SKM-1 (cell line): ENCODE measurements around the gene LDLRAD2.
"Not testable (repeated sequence)": the region's sequence is repeated elsewhere in the genome, so short reads cannot be mapped to it uniquely, and the experiment has no call there.

Source experiments
- DNase-seq: peaks from one replicate; lab custom pipeline; 2025; ENCODE audit not compliant: unreplicated experiment; lab: John Stamatoyannopoulos, UW

Gene LDLRAD2

DNA sequence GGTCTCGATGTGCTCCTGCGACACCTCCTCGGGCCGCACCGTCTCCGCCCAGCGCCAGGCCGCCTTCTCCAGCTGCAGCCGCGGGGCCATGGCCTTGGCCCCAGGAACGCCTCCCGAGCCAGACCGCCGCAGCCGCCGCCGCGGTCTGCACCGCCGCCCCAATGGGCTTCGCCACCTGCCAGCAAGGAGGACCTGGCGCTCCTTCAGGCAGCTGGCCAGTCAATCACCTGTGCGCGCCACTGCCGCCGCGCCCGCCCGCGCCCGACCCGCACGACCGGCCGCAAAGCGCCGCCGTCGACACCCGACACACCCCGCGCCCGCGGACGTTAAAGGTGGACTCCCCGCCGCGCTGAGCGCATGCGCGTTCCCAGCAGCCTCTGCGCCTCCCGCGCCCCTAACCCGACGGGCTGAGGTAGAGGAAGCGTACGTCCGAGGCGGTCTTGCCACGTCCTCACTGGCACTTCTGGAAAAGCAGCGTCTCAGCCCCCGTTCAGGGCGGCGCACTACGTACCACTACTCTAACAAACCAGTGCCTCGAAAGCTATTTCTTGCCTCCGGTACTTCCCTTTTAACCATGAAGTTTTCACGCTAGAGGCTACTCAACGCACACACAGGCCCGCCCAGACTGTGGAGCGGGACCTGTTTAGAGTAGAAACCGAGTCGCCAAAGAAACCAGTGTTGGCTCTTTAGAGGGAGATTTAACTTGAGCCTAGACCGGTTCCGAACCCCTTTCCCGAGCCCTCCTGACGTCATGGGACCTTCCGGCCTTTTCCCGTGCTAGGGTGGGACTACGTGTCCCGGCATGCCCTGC lies 29.0 kb upstream of the LDLRAD2 start, which contains the start of gene USP48:
USP48 (minus strand) TSS at position 282 of the 811 bp plus-strand sequence; CDS start at position 90, 192 bp downstream.
- DNase-seq = peak; percentile 91

DNA sequence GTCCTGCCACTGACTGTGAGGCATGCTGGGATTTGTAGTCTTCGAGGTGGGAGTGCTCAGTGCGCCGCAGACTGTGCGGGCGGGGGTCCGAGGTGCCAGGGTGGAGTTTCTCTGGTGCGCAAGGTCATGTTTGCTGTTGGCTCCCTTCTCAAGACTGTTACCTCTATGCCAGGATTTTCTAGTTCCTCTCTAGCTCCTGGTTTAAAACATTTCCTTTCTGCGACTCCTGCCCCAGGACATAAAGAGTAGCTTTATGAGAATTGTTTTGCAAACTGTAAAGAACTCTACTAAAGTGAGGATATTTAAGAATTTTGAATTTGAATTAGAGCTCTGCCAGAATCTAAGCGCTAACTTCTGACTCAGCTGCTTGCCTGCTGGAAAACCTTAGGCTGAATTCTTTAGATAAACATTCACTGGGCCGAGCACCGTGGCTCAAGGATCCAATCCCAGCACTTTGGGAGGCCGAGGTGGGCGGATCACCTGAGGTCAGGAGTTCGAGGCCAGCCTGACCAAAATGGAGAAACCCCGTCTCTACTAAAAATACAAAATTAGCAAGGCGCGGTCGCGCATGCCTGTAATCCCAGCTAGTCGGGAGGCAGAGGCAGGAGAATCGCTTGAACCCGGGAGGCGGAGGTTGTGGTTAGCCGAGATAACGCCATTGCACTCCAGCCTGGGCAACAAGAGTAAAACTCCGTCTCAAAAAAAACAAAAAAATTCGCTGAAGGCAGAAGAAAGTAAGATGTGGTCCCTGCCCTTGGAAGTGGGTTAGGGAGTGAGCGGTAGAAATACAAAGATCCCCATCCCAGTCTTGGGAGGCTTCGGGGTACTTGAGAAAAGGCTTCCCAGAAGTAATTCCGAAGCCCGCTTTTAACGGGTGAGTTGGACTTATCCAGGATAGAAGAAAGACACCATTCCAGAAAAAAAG lies 28.1 kb upstream of the LDLRAD2 start:
- DNase-seq = peak; percentile 85

DNA sequence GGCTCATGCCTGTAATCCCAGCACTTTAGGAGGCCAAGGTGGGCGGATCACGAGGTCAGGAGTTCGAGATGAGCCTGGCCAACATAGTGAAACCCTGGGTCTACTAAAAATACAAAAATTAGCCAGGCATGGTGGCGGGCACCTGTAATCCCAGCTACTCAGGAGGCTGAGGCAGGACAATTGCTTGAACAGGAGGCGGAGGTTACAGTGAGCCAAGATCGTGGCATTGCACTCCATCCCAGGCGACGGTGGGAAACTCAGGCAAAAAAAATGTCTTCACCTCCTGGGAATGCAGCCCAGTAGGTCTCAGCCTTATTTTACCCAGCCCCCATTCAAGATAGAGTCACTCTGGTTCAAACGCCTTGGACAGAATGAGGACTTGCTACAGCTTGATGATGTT lies 26.3 kb upstream of the LDLRAD2 start:
- DNase-seq = not testable (repeated sequence)

DNA sequence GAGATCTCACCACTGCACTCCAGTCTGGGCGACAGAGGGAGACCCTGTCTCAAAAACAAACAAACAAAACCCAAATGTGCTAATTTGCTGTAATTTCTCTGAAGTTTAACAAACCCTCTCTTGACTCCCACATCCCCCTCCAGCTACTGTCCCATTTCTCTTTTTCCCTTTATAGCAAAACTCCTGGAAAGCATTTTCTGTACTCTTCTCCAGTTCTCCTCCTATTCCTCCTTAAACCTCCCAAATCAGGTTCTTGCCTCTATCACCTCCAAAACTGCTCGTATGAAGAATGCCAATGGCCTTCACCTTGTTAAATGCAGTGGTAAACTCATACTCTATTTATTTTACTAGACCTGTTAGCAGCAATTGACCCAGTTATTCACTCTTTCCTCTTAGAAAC lies 25.4 kb upstream of the LDLRAD2 start:
- DNase-seq = no peak

DNA sequence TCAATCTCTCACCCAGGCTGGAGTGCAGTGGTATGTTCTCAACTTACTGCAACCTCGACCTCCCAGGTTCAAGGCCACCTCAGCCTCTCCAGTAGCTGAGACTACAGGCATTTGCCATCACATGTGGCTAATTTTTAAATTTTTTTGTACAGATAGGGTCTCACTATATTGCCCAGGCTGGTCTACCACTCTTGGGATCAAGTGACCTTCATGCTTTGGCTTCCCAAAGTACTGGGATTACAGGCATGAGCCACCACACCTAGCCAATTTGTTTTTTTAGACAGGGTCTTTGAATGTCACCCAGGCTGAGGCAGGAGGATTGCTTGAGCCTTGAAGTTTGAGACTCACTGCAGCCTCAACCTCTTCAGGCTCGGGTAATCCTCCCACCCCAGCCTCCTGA lies 19.0 kb upstream of the LDLRAD2 start:
- DNase-seq = no peak

DNA sequence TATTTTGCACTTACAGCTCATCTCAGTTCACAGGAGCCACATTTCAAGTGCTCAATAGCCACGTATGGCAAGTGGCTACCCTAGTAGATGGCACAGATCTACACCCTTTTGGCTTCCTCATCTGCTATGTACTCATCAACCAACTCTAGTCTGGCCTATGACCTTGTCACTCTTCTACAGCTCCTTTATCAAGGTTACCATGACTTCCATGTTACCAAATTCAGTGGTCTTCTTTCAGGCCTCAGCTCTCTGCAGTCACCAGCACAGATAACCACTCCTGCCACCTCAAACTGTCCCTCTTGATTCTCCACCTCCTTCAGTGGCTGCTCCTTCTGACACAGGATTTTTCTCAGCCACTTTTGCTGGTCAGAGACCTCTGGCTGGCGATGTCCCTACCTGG lies 17.4 kb upstream of the LDLRAD2 start:
- no peak for DNase-seq

DNA sequence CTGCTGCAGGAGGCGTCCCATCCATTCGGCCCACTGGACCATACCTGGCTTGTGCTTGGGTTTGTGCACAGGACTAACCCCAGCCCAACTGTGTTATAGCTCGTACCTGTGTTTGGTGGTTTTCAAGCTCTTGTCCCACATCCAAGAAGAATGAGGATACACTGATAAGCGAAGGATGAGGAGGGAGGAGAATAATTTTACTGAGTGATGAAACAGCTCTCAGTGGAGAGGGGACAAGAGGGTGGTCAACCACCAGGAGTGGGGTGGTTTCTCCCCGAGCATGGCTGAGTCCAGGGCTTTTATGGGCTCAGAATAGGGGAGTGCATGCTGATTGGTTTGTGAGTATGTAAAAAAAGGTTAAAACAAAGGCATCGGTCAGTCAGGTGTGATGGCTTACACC lies 17.0 kb upstream of the LDLRAD2 start:
- DNase-seq = no peak

DNA sequence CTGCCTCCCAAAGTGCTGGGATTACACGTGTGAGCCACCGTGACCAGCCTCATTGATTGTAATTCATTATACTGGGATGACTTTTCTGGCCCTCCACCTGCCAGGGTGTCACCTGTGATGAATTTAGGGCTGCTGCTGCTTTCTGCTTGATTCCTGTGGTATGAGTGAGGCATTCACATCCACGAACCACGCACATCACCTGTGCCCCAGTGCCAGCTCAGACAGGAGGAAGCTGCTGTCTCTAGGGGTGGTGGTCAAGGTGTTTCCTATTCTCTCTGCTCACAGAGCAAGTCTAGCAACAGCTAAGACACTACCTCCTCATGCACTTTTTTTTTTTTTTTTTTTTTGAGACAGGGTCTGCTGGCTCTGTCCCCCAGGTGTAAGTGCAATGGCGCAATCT lies 12.3 kb upstream of the LDLRAD2 start:
- no peak for DNase-seq

DNA sequence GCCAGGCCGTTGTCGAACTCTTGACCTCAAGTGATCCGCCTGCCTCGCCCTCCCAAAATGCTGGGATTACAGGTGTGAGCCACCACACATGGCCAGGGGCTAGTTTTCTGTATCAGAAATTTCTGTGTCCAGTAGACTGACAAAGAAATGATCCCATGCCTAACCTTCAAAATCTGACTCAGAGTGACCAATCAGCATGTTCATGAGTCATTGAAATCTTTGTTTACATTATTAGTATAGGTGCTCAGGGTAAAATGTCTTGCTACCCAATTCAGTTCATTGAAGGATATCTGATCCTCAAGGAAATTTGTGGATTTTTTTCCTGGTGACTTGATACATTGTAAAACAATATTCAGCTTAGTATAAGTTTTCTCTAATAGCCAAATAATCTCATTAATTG lies 11.0 kb upstream of the LDLRAD2 start:
- DNase-seq = no peak

DNA sequence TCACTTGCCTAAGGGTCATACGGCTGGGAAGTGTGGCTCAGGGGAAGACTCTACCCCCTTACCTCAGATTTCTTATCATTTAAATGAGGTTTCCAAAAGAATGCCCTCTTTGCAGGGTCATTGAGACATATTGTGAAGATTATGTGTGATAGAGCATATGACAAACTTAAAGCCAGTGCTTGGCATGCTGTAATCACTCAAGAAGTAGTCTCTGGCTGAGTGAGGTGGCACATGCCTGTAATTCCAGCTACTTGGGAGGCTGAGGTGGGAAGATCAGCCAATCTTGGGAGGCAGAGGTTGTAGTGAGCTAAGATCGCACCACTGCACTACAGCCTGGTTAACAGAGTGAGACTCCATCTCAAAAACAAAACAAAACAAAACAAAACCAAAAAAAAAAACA lies 7.5 kb upstream of the LDLRAD2 start:
- DNase-seq = no peak

DNA sequence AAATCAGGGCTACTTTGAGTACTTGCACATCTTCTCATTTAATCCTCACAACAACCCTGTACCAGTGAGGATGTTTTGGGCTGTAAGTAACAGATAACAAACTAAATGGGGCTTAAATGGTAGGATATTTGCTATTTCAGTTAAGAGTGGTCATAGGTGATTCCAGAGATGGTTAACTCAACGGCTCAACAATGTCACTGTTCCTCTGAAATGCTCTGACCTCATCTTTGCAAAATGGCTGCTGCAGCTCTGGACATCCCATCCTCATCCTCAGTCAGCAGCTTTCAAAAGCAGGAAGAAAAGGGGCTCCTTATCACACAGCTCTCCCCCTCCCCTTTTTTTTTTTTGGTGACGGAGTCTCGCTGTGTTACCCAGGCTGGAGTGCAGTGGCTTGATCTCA lies 1.5 kb downstream of the LDLRAD2 start:
- DNase-seq = no peak

DNA sequence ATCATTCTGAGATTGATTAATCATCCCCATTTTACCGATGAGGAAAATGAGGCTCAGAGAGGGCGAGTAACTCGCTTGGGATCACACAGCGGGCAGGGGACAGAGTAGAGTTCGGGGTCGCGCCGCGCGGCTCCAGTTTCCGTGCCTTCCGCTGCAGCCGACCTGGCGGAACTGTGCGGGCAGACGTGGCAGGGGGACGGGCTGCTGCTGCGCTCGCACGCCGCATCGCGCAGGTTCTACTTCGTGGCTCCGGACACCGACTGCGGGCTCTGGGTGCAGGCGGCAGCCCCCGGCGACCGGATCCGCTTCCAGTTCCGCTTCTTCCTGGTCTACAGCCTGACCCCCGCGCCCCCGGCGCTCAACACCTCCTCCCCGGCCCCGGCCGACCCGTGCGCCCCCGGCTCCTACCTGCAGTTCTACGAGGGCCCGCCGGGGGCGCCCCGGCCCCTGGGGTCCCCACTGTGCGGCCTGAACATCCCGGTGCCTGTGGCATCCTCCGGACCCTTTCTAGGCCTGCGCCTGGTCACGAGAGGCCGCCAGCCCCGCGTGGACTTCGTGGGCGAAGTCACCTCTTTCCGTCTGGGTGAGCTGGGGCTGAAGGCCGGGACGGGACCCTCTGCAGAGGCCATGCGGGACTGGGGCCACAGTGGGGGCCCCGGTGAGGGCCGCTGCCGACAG lies 2.3 kb downstream of the LDLRAD2 start:
- no peak for DNase-seq

DNA sequence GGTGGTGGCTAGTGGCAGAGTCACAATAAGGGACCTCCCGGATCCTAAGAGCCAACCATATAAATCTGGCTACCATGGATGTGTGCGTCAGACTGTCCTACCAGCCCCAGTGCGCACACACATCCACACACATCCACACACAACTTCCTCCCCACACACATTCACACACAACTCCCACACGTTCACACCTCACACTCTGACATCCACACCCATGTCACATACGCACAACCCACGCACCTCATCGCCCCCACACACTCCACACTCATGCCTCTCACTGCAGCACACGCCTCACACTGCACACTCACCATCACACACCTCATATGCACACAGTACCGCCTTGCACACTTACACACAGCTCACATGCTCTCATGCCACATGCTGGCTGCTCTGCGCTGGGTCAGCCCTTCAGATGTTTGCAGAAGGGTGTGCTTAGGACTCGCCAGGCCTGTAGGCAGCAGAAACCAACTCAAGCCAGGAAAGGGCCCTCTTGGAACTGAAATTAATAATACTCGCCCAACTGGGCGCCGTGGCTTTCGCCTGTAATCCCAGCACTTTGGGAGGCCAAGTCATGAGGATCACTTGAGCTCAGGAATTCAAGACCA lies 3.0 kb downstream of the LDLRAD2 start:
- no peak for DNase-seq

DNA sequence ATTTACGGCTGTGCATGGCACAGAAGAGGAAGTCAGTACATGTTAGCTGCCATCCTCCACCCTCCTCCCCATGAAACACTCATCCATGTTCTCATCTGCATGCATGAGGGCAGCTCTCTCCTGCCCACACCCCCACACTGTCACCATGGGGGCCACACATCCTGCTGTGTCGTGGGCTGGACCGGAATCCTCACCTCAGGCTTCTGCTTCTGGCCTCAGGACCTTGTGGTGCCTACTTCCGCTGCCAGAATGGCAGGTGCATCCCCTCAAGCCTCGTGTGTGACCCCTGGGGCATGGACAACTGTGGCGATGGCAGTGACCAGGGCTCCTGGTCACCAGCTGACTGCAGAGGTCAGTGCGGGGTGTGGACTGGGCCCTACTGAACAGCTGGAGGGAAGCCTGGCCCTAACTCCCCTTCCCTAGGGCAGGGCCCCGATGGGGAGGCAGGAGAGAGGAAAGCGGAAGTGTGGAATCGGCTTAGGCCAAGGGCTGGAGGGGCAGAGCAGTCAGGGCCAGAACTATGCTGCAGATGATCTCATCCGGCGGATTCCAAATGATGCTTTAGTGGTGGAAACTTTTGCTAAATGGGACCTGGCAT lies 3.8 kb downstream of the LDLRAD2 start:
- DNase-seq = no peak

DNA sequence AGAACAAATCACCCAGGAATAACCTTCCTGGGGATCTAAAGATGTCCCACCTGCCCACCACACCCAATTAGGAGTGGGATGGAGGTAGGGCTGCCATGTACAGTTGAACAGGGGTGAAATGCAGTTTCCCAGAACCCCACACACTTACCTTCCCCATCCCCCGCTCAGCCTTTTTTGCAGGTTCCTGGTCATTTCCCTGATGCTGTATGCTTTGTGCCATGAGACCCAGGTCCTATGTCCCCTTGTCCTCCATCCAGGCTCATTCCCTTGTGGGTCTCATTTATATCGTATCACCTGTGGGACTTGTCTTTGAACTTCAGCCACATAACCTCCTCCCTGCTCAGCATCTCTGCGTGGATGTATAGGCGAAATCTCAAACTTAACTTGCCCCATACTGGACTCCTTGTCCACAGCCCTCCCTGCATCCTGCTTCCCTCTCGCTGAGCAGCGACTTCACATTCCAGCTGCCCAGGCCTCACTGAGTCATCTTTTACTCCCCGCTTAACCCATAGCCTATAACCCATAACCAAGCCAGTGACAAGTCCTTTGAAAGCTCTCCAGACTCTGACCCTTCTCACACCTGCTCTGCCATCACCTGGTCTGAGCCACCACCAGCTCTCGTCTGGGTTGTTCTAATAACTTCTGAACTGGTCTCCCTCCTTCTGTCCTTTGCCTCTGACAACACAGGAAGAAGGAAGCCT lies 4.7 kb downstream of the LDLRAD2 start:
- no peak for DNase-seq

DNA sequence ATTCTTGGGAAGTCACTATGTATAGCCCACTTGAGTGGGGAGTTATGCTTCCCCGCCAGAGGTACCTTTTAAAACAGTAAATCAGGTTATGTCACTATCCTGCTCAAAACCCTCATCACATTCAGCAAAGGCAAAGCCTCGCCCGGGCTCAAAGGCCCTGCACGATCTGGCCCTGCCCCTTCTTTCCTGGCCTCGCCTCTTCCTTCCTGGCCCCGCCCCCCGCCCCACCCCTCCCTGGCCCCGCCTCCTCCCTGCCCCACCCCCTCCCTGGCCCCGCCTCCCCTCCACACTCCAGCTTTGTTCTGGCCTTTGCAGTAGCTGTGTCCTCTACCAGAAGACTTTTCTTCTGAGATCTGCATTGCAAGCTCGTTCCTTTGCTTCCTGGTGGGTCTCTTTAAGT lies 6.6 kb downstream of the LDLRAD2 start:
- DNase-seq = no peak

DNA sequence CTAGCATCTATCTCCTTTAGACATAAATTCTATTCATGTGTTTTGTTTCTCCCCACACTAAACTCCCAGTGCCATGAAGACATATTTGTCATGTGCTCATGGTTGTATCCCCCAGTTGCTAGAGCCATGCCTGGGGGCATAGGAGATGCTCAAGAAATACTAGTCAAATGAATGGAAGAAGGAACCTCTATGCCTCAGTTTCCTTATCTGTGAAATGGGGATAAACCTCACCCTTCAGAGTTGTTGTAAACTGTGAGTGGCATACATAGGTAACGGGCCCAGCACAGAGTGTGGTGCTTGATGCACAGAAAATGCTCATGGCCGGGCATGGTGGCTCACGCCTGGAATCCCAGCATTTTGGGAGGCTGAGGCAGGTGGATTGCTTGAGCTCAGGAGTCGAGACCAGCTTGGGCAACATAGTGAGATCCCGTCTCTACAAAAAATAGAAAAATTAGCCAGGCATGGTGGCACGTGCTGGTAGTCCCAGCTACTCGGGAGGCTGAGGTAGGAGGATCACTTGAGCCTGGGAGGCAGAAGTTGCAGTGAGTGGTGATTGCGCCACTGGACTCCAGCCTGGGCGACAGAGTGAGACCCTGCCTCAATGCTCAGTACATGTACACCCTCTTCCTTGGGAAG lies 8.7 kb downstream of the LDLRAD2 start:
- no peak for DNase-seq

DNA sequence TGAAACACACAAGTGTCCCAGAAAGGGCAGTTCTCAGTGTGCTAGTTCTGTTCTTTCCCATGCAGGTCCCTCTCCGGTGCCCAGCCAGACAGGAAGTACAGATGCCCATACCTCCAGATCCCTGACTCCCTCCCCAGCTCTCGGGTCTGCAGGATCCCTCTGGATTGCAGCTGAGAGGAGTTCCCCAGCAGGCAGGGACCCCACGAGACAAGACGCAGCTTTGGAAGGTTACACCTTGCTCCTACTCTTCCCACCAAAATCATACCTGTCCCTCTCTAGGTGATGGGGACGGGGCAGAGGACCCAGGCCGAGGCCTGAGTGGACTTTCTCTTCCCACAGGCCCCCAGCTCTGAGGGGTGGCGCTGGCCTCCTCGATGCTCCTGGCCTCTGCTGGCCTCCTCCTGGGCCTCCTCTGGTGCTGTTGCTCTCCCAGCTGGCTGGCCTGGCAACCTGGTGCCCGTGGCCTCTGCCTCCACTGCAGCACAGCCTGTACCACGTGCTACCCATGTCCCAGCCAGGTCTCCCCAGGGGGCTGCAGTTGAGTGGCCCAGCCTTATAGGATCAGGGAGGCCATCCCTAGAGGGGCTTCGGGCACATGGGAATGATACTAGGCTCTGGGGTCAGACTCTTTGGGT lies 9.4 kb downstream of the LDLRAD2 start:
- no peak for DNase-seq

DNA sequence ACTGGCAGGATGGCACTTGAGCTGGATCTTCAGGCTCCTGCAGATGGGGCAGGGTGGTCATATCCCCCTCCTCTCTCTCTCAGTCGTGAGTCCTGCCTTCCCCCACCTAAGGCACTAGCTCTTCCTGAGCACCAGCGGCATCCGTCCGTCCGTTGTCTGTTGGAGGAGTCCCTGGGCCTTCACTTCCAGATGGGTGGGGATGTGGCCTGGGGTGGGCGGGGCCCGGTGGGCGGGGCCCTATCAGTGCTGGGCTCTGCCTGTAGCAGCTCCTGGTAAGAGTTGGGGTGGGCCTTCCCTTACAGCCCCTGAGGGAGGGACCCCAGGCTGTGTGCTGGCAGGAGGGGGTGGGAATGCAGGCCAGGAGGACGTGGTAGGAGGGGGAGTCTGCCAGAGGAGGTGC lies 10.3 kb downstream of the LDLRAD2 start:
- no peak for DNase-seq
